ENCODE measurements around the gene LPIN2. TPM values are rescaled to one million over a fixed set of nuclear protein-coding genes. Genes with fewer than 3 reads are reported as not detected.

LPIN2 gene
- total RNA-seq, 1 experiment from 2014 or later: 10.7 TPM

DNA sequence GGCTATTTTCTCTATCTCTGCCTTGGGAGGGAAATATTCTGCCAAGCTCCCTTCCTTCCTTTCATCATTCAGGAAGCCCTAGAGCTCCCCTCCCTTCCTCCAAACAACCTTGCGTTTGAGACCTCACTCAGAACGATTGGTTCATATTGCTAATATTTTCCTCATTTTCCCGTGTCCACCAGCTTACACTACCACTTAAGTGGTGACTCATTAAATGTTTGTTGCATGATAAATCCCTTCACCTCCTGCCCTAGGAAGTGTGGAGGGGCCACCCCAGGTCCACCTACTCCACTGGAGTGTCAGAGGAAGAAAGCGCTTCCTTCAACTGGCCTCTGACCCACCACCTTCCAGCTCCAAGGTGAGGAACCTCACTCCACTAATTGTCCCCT, 2.3 kb upstream of the LPIN2 start:
- Histone ChIP-seq H3K36me3 (ENCODE audit: control insufficient read depth in 1 of 2, insufficient read depth in 2 of 2, low read length in 2 of 2) (no peaks in the 10 kb centered on the region; a peak in 2 of 4 replicates), H3K9ac (ENCODE audit: low read length) (peak overlapping the region; percentile 33), H3K4me1 (ENCODE audit: control insufficient read depth in 1 of 2, insufficient read depth in 2 of 2, low read length in 2 of 2) (peaks cover 23 to 33% of the 10 kb centered on the region in 2 experiments), H3K4me3 (replicated peaks in 1 of 2; ENCODE audit: low read depth in 1 of 2, low read length in 2 of 2) (peak overlapping the region in 1 of 2 experiments; percentile 25; a peak in 2 of 4 replicates), H4K20me1 (ENCODE audit: insufficient read depth) (no peaks in the 10 kb centered on the region), H3K9me3 (ENCODE audit: control insufficient read depth in 1 of 2, insufficient read depth in 1 of 2, low read depth in 1 of 2, low read length in 2 of 2) (no peaks in the 10 kb centered on the region), H3K27ac (ENCODE audit: low read depth, low read length) (no peak overlapping the region), H3K4me2 (ENCODE audit: low read length) (peak overlapping the region; percentile 72), H3K9me2 (ENCODE audit: insufficient read depth) (no peaks in the 10 kb centered on the region), H3K27me3 (ENCODE audit: insufficient read depth, low read length) (no peaks in the 10 kb centered on the region), H3K79me2 (ENCODE audit: insufficient read depth, low read length) (peaks cover 19% of the 10 kb centered on the region), H2AFZ (ENCODE audit: low read depth, low read length, poor library complexity, severe bottlenecking) (peak overlapping the region; percentile 90)
- DNase-seq (ENCODE audit: low read depth, low spot score) (peak; percentile 61), ATAC-seq (no peak)
- CTCF ChIA-PET: interaction anchor here (0.7 to 2.9 kb wide), 4 partner anchors 30 to 230 kb away, joined by 3 to 10 read pairs (median 4); no protein-coding TSS in a partner anchor
- no TSS peak for BruUV-seq (replicated peaks)
- intact Hi-C loops (cut with micrococcal nuclease): no loop called here
- RAD21 ChIA-PET (ENCODE audit: low non-redundant PET in 1 of 2, low total read pairs in 2 of 2, uncharacterized antibody in 2 of 2, unreplicated experiment in 2 of 2): no interaction called here
- POLR2A ChIA-PET: interaction anchor here (0.5 to 1.6 kb wide), 4 partner anchors 9 to 232 kb away, joined by 3 read pairs; partner anchors contain the start of gene MYL12A
- TF ChIP-seq ZFX (IDR thresholded peaks at IDR 0.05): no peak
- TF ChIP-seq SIN3A (IDR thresholded peaks at IDR 0.05; ENCODE audit: low read depth): 0 out of 2 replicates have a peak, but pooled peaks have one; percentile 29
- peak; percentile 44 for TF ChIP-seq TCF7L2 (IDR thresholded peaks at IDR 0.05; ENCODE audit: borderline replicate concordance, extremely low read depth, insufficient read depth, insufficient read length)
- TF ChIP-seq SP1 (IDR thresholded peaks at IDR 0.05; ENCODE audit: low read depth): peak; percentile 87
- TF ChIP-seq JUND (IDR thresholded peaks at IDR 0.05): peak; percentile 92
- 0 out of 2 replicates have a peak, but pooled peaks have one; percentile 20 for TF ChIP-seq CBX3 (IDR thresholded peaks at IDR 0.05; ENCODE audit: low read depth)
- TF ChIP-seq FOSL1 (IDR thresholded peaks at IDR 0.05; ENCODE audit: low read depth): peak; percentile 92
- TF ChIP-seq CEBPB (IDR thresholded peaks at IDR 0.05; ENCODE audit: low read depth): peak; percentile 77
- no peak for TF ChIP-seq YY1 (IDR thresholded peaks at IDR 0.05; ENCODE audit: extremely low read depth, insufficient replicate concordance, low read depth, low read length)
- TF ChIP-seq POLR2AphosphoS5 (IDR thresholded peaks at IDR 0.05; ENCODE audit: low read depth, low read length): peak; percentile 28; the same call in 1 of the 2 replicates
